A549 treated with RU486 at 1 μM for 4 hours (cell line): ENCODE measurements around the gene SEMA3G. TPM values are rescaled to one million over a fixed set of nuclear protein-coding genes. Genes with fewer than 3 reads are reported as not detected.

ENCODE experiments used
- total RNA-seq: library from RNA; stranded (reverse); fragments of 200-300 nt; extraction: Qiagen RNA extraction; gene quantifications from 5 replicates; pipeline ENCODE4 v1.2.3, GENCODE V29; 2022; ENCODE audit warnings: low read depth

The SEMA3G gene
- 0.07 to 0.09 TPM (median 0.08 TPM) in 4 of 5 replicates, not detected in the other for total RNA-seq

DNA sequence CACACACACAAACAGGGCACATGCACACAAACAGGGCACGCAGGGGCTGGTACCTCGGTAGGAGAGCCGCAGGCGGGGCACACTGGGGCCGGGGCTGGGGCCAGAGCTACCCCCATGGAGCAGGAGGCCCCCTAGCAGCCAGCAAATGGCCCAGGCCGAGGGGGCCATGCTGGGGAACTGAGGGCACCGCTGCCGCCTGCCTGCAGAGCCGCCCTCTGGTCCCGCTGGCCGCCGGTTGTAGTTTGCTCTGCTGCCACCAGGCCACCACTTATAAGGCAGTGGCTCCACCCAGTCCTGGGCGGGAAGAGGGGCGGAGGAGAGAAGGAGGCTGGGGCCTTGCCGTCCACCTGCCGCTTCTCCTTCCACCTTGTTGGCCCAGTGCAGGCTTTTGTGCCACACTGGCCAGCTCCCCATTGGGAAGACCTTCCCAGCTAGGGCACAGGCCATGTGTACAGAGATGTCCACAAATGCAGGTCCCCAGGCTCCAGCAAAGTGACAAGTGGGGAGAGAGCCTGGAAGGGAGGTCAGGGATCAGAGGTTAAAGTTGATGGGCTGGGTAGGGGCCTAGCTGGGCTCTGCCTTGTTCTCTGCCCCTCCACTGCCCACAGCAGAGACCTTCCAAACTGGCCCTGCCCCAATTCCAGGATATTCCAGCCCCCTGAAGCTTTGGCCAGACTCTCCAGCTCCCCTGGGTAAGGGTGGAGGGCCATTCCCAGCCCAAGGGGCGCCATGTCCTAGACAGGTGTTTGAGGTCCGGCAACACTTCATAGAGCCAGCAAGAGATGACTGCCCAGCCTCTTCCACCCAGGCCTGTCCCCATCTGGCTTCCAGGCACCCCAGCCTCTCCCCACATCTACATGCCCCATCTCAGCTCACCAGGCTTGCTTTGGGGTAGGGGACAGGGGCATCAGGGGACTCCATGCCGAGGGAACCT is at the start of gene SEMA3G:
TSS of gene SEMA3G (minus strand) at position 244 of the 934 bp plus-strand sequence. CDS start at position 168, 76 bp downstream.

DNA sequence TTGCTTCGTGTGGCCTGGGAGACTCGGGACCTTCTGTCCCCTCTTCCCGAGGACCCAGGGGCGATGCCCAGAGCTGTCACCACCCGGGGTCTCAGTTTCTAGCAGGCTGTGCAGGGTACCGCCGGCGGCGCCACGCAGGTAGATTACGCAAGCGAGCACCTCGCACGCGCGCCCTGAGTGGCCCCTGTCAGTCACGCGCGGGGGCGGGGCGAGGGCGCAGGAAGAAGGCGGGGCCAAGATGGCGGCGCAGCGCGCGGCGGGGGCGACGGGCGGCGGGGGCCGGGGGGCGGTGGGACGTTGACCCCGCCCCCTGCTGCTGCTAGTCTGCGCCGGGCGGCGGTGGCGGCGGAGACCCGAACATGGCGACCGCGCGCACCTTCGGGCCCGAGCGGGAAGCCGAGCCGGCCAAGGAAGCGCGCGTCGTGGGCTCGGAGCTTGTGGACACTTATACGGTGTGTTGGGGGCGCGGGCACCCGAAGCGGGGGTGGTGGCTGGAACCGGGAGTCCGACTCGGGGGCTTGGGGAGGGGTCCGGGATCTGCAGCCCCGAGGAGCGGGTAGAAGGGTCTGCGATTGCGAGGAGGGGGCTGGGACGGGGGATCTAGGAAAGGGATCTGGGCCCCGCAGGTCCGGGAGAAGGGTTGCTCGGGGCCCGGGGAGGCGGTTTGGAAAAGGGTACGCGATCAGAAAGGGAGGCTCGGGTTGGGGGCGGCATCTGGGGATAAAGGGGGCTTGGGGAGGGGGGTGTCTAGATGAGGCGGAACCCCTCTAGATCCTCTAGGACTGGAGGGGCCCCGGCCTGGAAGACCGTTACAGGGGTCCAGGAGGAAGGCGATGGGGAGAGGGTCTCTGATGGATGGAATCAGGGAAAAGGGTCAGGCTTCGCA is 10.6 kb upstream of the SEMA3G start, which contains the start of gene NISCH:
TSS of gene NISCH (plus strand) at position 322 of the 886 bp plus-strand sequence. CDS start at position 360, 38 bp downstream.

DNA sequence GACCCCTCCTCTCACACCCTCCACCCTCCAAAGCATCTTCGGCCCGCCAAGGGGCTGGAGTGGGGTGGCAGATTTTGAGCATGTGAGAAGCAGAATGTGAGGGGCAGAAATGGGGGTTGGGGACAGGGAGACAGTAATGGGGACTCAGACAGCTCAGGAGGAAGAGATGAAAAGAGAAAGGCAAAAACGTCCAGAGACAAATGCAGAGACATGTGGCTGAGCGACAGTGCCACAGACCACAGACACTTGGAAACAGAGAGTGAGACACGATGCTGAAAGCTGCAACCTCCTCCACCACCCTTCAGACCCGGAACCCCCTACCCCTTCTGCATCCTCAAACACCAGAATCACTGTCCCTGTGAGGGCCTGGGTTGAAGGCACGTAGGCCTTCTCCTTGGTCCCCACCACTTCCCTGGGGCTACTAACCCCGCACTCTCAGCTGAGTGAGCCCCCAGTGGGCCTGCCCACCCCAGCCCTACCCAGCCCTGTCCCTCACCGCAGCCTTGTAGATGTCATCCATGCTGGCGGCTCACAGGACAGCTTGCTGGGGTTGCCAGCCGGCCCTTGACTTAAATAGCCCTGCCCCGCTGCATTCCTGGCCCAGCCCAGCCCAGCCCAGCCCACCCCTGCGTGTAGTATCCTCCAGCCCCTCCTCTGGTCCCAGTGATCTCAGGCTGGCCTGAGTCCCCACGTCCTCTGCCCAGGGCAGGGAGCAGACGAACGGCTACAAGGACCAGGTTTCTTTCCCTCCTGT is 8.8 kb upstream of the SEMA3G start, which contains the start of gene TNNC1:
TSS of gene TNNC1 (minus strand) at position 546 of the 754 bp plus-strand sequence. CDS start at position 520, 26 bp downstream.

Other genes starting within 250 kb of the SEMA3G start
- gene ALAS1, start 246.9 kb downstream of the SEMA3G start, total RNA-seq, result 48.4 to 57.6 TPM (median 54.7 TPM) in 5 replicates
- gene TLR9, start 219.5 kb downstream of the SEMA3G start, total RNA-seq, result 0.06 TPM in 1 of 5 replicates, not detected in the others
- 59.9 to 79.4 TPM (median 68.3 TPM) in 5 replicates for gene TWF2, start 205.9 kb downstream of the SEMA3G start, total RNA-seq
- 3.0 to 5.2 TPM (median 4.8 TPM) in 5 replicates for gene PPM1M, start 199.3 kb downstream of the SEMA3G start, total RNA-seq
- gene WDR82, start 166.5 kb downstream of the SEMA3G start, total RNA-seq, result 44.7 to 57.1 TPM (median 51.6 TPM) in 5 replicates
- 3.1 to 5.2 TPM (median 4.6 TPM) in 5 replicates for gene GLYCTK, start 157.3 kb downstream of the SEMA3G start, total RNA-seq
- 0.67 to 0.99 TPM (median 0.86 TPM) in 5 replicates for gene DNAH1, start 128.8 kb downstream of the SEMA3G start, total RNA-seq
- 27.2 to 39.3 TPM (median 36.8 TPM) in 5 replicates for gene BAP1, start 35.1 kb downstream of the SEMA3G start, total RNA-seq
- gene PHF7, start 34.4 kb downstream of the SEMA3G start, total RNA-seq, result 2.7 to 3.5 TPM (median 3.0 TPM) in 5 replicates
- 1.2 to 1.6 TPM (median 1.3 TPM) in 5 replicates for gene TNNC1, start 8.9 kb upstream of the SEMA3G start, total RNA-seq
- gene NISCH, start 10.5 kb upstream of the SEMA3G start, total RNA-seq, result 9.1 to 15.1 TPM (median 13.8 TPM) in 5 replicates
- not detected in 5 replicates for gene STAB1, start 50.2 kb upstream of the SEMA3G start, total RNA-seq
- 74.0 to 102 TPM (median 98.7 TPM) in 5 replicates for gene NT5DC2, start 88.8 kb upstream of the SEMA3G start, total RNA-seq
- 43.3 to 87.9 TPM (median 59.4 TPM) in 5 replicates for gene UQCC5, start 91.5 kb upstream of the SEMA3G start, total RNA-seq
- gene PBRM1, start 240.8 kb upstream of the SEMA3G start, total RNA-seq, result 9.3 to 17.3 TPM (median 13.7 TPM) in 5 replicates
- gene GNL3, start 240.9 kb upstream of the SEMA3G start, total RNA-seq, result 98.0 to 179 TPM (median 109 TPM) in 5 replicates